K562 (cell line): ENCODE measurements around the gene OPCML. TPM values are rescaled to one million over a fixed set of nuclear protein-coding genes. Genes with fewer than 3 reads are reported as not detected.

ENCODE experiments used
- ARID1B ChIP-seq: fragments of 450-650 bp; IDR thresholded peaks from 2 replicates; pipeline ENCODE4 v1.6.1; 2016; ENCODE audit warnings: antibody characterized with exemption, mild to moderate bottlenecking, inconsistent platforms
- E2F1 ChIP-seq: sonication (generic); formaldehyde crosslinking; IDR thresholded peaks from 2 replicates; pipeline ENCODE4 v1.8.1; 2023; ENCODE audit warnings: mild to moderate bottlenecking, missing genetic modification reagents, moderate library complexity
- ERF ChIP-seq: fragments of 450-650 bp; formaldehyde crosslinking; IDR thresholded peaks from 2 replicates; pipeline ENCODE4 v1.4.0; 2020; ENCODE audit warnings: mild to moderate bottlenecking, mixed read lengths
- FOXP4 ChIP-seq: sonication (generic); formaldehyde crosslinking; IDR thresholded peaks from 2 replicates; pipeline ENCODE4 v1.8.0; 2022; ENCODE audit warnings: mild to moderate bottlenecking, missing genetic modification reagents, borderline replicate concordance
- MAFG ChIP-seq: fragments of 450-650 bp; conservative IDR thresholded peaks from 2 replicates; pipeline ENCODE4 v1.6.1; 2016; ENCODE audit warnings: missing genetic modification characterization, missing compliant biosample characterization
- SAP30 ChIP-seq: fragments of 200-600 bp; sonication (generic); IDR thresholded peaks from 2 replicates; pipeline ENCODE4 v1.6.1; 2012; ENCODE audit warnings: borderline replicate concordance, low read depth, mild to moderate bottlenecking, moderate library complexity, low read length, control low read depth, inconsistent platforms; ENCODE audit not compliant: insufficient read depth, poor library complexity, severe bottlenecking
- SREBF1 ChIP-seq: fragments of 150-350 bp; IDR thresholded peaks from 2 replicates; pipeline ENCODE4 v1.6.1; 2014; ENCODE audit warnings: antibody characterized with exemption, low read depth, low read length, borderline replicate concordance
- ZNF197 ChIP-seq: fragments of 200-800 bp; sonication (Bioruptor generic); IDR thresholded peaks from 2 replicates; pipeline ENCODE4 v1.6.1; 2016; ENCODE audit warnings: low read depth, missing genetic modification characterization, missing compliant biosample characterization
- polyA plus RNA-seq, 8 experiments: library from polyadenylated mRNA; depleted of rRNA in 4 of 8; stranded (reverse) in 5 of 8; unstranded in 3 of 8; fragments of >200 nt; fragmentation: Nextera tagmentation in 2 of 8; fragmentation: Illumina TruSeq in 1 of 8; extraction: Ambion mirVana in 2 of 8; extraction: Trizol in 1 of 8; gene quantifications; 2 replicates each; pipeline versions ENCODE4 v1.2.1 to v1.2.3, GENCODE V29; 2011 to 2014; ENCODE audit warnings: inconsistent platforms in 1 of 8, missing spikeins in 1 of 8
- total RNA-seq, 7 experiments: library from RNA; depleted of rRNA in 6 of 7; stranded (reverse); fragments of >200 nt in 6 of 7; fragmentation: Illumina TruSeq in 2 of 7; extraction: Trizol in 2 of 7; gene quantifications; 2 replicates each; pipeline versions ENCODE4 v1.2.1 to v1.2.3, GENCODE V29; 2011 to 2021; ENCODE audit warnings: low replicate concordance in 1 of 7

Gene OPCML
- total and polyA plus RNA-seq, 9 of the 15 experiments (the other 6 are each of a cell fraction or from before 2014, with no cell fraction given): not detected

- no peak for TF ChIP-seq FOXP4 (CRISPR knock-in tag)
- no peak for TF ChIP-seq ERF (CRISPR knock-in tag)
- TF ChIP-seq SREBF1: no peak
- TF ChIP-seq SAP30: no peak
- TF ChIP-seq E2F1 (CRISPR knock-in tag): no peak
- TF ChIP-seq ZNF197 (CRISPR knock-in tag): no peak
- TF ChIP-seq ARID1B: no peak
- TF ChIP-seq MAFG (tag): no peak
Observed at GRCh38 chr11:133555034-133555433, 22.7 kb upstream of the OPCML start (continued).
